GM12801 (cell line): Measurements from ENCODE around the gene GAR1.

ENCODE experiments used
- TF ChIP-seq, protein P1 (sequence below): IDR thresholded peaks from one replicate; pipeline ENCODE4 v1.5.1; 2011; ENCODE audit warnings: control low read depth; ENCODE audit not compliant: insufficient read length; ENCODE audit errors: extremely low read depth

GAR1 gene

DNA sequence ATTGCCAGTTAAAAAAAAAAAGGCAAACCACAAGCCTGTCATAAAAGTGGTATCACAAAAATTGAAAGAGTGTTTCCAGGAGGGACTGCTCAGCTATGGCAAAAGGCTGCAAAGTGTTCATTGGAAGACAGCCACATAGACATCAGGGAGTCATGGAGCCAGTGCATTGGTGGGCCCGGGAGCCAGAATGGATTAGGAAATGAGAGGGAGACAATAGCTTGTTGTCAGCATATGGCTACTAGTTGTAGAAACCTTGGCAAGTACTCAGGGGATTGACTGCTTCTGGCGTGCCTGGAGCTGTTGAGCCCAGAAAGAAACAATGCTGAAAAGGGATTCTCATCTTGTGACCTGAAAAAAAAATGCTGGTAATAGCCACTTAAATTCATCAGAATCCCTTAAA lies 5.0 kb downstream of the GAR1 start:
- TF ChIP-seq, protein P1, sequence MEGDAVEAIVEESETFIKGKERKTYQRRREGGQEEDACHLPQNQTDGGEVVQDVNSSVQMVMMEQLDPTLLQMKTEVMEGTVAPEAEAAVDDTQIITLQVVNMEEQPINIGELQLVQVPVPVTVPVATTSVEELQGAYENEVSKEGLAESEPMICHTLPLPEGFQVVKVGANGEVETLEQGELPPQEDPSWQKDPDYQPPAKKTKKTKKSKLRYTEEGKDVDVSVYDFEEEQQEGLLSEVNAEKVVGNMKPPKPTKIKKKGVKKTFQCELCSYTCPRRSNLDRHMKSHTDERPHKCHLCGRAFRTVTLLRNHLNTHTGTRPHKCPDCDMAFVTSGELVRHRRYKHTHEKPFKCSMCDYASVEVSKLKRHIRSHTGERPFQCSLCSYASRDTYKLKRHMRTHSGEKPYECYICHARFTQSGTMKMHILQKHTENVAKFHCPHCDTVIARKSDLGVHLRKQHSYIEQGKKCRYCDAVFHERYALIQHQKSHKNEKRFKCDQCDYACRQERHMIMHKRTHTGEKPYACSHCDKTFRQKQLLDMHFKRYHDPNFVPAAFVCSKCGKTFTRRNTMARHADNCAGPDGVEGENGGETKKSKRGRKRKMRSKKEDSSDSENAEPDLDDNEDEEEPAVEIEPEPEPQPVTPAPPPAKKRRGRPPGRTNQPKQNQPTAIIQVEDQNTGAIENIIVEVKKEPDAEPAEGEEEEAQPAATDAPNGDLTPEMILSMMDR: no peak

DNA sequence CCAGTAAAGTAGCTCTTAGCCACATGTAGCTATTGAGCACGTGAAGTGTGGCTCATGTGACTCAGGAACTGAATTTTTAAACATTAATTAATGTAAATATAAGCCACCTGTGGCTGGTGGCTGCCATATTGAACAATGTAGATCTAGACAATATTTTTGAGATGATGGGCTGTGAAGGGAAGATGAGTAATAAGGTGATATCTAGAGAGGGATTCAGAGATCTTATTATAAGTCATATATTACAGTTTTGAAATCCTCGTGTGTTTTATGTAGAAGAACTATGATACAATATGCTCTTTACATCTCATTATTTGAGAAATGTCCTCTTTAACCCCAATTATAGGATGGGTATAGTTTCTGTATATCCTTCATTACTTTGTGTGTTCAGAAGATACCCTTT lies 5.6 kb downstream of the GAR1 start:
- TF ChIP-seq, protein P1: no peak

DNA sequence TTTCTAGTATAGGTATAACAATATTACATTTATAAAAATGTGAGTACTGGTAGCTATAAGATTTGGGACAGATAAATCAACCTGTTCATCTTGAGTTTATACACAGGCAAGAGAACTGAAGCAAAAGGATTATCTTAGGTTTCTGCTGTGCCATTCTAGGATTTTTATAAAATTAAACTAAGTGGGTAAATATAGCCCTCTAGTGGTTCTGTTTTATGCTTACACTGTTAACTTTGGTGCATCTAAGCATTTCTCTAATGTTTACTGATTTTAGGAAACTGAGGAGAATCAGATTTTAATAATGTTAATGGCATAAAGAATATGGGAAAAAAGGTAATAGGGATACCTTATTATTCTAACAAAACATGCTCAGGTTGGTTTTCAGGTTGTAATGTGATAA lies 11.2 kb downstream of the GAR1 start:
- TF ChIP-seq, protein P1: no peak

DNA sequence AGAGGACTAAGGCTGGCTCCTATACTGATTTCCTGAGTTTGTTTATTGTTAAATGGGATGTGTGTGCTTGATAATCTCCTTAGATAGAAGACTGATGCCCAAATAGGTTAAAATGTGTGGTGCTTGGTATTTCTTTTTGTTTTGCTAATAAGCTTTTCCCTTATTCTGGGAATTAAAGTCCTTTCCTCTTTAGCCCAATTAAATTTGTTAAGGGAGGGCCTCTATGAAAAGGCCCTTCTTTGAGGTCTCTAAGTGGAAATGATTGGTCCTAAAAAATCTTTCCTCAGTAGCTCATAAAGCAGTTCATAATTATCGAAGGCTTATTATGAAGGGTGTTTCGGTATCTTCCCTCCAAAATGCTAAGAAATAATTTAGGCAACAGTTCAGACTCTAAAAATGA lies 12.1 kb downstream of the GAR1 start, which contains the start of gene RRH:
TSS of gene RRH (plus strand) at position 301 of the 400 bp plus-strand sequence. CDS start at position 357, 56 bp downstream.
- TF ChIP-seq, protein P1: no peak

DNA sequence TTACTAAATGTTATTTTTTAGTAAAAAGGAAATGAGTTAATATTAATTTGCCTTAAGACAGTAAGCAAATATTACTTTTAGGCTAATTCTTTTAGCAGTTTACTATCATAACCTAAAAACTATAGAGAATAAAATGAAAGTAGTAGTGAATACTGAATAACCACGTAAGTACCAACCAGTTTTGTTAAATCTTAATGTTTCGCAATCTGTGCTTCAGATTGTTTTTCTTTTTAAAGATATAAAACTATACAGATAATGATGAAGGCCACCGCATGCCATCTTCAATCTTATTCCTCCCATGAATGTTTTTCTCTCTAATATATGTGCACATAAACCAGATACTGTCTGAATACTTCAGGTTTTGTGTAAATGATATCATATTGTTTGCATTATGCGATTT lies 18.2 kb downstream of the GAR1 start:
- TF ChIP-seq, protein P1: no peak

DNA sequence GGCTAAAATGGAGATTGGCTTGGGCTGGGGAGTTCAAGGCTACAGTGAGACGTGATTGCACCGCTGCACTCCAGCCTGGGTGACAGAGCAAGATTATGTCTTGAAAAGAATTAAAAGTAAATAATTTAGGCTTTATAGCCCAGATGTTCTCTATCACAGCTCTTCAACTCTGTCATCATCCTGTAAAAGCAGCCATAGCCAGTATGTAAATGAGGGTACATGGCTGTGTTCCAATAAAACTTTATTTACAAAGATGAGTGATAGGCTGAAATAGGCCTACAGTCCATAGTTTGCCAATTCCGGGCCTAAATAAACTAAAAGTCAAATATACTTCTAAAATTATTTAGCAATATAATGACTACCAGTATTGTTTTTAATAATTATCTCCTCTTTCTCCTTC lies 21.4 kb downstream of the GAR1 start:
- TF ChIP-seq, protein P1: no peak

DNA sequence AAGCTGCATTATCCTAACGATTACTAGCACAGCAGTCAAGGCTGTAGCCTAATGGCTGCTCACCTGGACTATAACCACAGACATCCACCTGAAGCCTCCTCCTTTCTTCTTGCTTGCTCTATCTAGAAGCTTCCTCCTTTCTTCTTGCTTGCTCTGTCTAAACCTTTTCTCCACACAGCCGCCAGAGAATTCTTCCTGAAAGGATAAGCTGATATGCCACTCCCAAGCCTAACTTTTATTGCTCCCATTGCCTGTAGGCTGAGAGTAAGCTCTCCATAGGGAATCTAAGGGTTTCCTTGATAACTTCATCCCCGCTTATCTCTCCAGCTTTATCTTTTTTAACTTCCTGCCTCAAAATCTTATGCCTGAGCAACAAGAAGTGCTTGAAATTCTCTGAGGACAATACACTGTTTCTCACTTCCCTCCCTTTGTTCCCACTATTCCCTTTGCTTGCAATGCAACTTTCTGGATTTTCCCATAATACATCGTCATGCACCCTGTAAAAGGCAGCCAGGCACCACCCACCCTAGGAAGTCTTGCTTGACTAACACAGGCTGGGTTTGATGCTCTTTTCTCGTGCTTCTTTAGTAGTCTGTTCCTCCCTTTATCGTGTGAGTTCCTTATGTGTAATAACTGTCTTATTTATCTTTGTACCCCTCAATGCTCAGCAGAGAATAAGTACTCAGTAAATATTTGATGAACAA lies 31.0 kb downstream of the GAR1 start:
- TF ChIP-seq, protein P1: no peak
